GM20000 (cell line): Measurements from ENCODE around the gene PGM2.

Source experiments
- DNase-seq: peaks from one replicate; pipeline ENCODE4 v3.0.0; 2012; ENCODE audit warnings: low spot score
- TF ChIP-seq, protein P1 (sequence below): IDR thresholded peaks from 2 replicates; pipeline ENCODE4 v1.5.1; 2012; ENCODE audit warnings: mild to moderate bottlenecking, control low read depth; ENCODE audit errors: extremely low read depth, missing control alignments

PGM2 gene

DNA sequence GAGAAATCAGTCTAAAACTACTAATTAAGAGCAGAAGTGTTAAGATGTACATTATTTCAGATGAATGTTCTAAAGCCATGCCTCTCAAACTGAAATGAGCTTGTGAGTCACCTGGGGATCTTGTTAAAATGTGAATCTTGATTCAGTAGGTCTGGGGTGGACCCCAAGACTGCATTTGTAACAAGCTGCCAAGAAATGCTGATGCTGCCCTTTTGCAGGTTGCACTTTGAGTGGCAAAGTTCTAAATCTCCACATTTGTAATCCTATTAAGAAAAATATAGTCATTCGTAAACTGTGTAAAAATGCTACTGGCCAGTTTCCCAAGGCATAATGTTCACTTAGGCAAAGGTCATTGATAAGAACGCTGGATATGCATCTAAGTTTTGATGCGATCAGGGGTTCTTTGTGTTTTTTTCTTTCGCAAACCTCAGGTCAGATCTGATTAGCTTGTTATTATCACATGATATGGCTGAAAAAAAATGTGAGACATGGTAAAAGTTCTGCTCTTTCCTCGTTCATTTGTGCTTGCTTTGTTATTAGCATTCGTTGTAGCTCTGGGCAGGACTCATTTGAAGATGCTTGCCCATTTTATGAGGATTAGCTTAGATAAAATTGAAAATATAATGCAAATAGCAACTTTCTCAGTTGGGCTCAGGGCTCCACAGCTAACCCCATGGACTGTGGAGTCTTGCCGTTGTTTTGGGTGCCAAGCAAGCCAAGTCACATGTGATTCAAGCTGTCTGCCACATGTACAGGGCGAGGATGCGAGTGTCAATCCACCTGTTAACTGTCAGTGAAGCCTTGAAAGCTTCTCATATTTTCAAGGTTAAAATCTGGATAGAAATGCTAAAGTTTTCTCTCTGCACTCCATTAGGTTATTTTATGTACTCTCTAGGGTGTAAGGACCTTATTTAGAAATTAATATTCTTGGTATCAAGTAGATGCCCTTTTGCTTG is 76.5 kb downstream of the PGM2 start:
- no peak for DNase-seq
- TF ChIP-seq, protein P1, sequence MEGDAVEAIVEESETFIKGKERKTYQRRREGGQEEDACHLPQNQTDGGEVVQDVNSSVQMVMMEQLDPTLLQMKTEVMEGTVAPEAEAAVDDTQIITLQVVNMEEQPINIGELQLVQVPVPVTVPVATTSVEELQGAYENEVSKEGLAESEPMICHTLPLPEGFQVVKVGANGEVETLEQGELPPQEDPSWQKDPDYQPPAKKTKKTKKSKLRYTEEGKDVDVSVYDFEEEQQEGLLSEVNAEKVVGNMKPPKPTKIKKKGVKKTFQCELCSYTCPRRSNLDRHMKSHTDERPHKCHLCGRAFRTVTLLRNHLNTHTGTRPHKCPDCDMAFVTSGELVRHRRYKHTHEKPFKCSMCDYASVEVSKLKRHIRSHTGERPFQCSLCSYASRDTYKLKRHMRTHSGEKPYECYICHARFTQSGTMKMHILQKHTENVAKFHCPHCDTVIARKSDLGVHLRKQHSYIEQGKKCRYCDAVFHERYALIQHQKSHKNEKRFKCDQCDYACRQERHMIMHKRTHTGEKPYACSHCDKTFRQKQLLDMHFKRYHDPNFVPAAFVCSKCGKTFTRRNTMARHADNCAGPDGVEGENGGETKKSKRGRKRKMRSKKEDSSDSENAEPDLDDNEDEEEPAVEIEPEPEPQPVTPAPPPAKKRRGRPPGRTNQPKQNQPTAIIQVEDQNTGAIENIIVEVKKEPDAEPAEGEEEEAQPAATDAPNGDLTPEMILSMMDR = no peak

DNA sequence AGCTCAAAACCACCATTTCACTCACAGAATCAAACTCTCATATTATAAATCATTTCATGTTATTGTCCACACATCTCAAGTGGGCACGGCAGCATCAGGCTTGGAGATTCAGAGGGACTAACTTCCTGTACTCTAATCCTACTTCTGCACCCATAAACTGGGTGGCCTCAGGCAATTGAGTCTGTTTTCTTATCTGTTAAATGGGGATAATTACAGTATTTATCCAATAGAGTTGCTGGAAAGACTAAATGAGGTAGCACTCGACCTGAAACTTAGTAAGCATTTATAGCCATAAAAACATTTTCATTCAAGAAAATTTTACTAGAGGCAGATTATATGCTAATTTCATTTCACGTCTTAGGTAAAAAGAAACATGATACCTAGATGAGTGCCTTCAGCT is 77.4 kb downstream of the PGM2 start:
- TF ChIP-seq, protein P1 = no peak

DNA sequence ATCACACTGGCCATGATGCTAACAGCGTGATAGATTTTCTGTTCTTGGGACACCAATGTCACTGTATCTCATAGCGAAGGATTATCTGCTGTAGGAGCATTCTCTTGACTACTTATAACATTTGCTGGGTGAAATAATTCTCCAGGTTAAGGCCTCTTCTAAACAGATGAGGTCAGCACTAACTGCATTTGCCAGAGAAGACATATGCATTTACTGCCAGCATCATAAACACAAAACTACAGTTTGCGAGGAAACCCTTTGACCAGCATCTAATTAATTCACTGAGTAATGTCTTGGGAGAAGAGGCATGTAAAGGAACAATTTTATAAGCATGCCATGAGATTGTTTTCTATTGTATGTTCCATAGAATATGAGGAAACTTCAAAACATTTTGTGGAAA is 78.3 kb downstream of the PGM2 start:
- TF ChIP-seq, protein P1 = no peak
- DNase-seq = no peak

More for the DNA sequence above, 77.4 kb downstream of the PGM2 start:
- DNase-seq = no peak

DNA sequence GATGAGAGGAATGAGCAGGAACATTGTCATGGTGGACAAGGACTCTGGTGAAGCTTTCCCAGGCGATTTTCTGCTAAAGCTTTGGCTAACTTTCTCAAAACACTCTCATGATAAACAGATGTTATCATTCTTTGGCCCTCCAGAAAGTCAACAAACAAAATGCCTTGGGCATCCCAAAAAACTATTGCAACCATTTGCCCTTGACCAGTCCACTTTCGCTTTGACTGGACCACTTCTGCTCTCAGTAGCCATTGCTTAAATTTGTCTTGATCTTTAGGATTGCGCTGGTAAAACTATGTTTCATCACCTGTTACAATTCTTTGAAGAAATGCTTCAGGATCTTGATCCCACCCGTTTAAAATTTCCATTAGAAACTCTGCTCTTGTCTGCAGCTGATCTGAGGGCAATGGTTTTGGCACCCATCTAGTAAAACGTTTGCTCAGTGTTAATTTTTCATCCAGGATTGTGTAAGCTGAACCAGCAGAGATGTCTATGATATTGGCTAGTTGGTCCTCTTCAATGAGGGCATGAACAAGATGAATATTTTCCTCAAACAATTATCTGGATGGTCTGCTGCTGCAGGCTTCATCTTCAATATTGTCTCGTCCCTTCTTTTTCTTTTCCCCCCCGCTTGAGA is 79.2 kb downstream of the PGM2 start:
- TF ChIP-seq, protein P1 = no peak
- DNase-seq = no peak

DNA sequence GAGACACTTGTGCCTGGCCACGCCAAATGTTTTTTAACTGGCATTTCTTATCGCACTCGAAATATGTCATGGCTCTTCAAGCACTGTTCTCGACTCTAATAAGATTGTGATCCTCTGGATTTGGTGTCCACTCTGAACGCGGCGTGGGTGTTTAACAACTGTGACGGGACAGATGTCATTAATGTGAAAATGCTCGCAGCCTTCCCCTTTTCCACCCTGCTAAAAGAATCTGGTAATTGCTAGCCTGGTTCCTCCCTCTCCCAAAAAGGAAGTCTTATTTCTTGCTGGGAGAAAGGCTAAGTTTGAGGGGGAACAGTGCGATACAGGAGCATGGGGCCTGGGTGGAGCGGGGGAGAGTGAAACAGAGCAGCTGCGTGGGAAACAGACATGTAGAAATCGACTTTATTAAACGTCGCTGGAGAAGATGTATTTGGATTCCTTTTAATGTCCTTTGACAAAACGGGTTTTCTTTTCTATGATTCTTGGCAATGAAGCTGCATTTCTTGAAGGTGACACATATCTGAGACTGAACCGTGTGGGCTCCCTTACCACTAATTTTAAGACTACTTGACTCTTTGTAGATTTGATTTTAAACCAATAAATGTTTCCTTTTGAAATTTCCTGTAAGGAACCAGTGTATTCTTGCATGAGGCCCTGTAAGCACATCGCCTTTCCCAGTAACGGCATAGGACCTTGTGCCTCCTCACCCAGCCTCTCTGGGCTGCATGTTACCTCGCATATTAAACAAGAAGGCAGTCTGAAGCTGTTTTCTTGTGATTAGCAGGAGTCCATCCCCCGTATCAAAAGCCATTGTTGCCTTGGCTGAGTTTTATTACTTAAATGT is 82.2 kb downstream of the PGM2 start:
- no peak for DNase-seq
- TF ChIP-seq, protein P1 = no peak

DNA sequence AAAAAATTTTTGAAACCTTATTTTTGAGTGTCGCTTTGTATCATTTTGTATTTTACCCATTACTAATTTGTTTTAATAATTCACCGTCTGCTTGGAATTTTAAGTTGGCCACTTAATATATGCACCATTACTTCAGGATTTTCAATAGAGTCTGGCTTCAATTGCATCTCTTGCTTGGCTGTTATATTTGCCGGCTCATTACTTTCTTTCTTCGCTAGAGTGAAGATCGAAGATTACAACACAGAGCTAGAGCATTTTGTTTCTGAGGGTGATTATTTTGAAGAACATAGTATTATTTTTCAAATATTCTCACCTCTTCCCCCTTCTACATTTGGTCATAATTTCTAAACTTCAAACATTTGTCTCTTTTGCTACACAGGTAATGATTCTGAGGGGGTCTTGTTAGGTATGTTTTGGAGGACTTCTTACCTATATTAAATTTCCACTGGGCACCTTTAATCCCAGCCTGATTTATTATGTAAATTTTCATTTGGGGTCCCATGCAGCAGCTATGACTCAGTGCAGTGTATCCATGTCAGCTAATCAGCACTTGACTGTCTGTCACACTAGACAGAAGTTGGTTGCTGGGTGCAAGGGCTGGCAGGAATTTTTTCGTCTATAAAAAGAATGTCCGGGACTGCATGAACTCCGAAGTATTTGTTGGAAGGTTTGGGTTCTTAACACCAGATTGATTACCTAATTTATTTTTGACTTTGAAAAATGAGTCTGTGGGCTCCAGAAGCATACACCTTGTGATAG is 83.0 kb downstream of the PGM2 start:
- TF ChIP-seq, protein P1 = no peak

More for the DNA sequence above, 83.0 kb downstream of the PGM2 start:
- DNase-seq = no peak
